ENCODE results near the gene HNRNPA0. TPM values are rescaled to one million over a fixed set of nuclear protein-coding genes. Genes with fewer than 3 reads are reported as not detected.

Gene HNRNPA0
- total RNA-seq, 1 experiment from 2014 or later, result 68.5 TPM

GRCh38 chr5:137695651-137696428 is 58.3 kb downstream of the HNRNPA0 start:
- peak overlapping the region in 2 of 3 experiments; percentile 17 to 76; a peak in 4 of 7 replicates for H3K27ac Mint-ChIP-seq
- H3K4me3 Mint-ChIP-seq, result no peak overlapping the region
- Histone ChIP-seq H3K23ac (ENCODE audit: insufficient read length, low read depth, low read length) (no peak overlapping the region), H3K4ac (ENCODE audit: low read depth, low read length) (no peak overlapping the region), H3K9me3 (ENCODE audit: control insufficient read depth, low read depth, low read length) (no peaks in the 10 kb centered on the region), H3K79me2 (ENCODE audit: insufficient read depth, low read length) (no peaks in the 10 kb centered on the region), H3K4me1 (ENCODE audit: insufficient read depth, low read length) (no peaks in the 10 kb centered on the region; the same call in 1 of the 2 replicates), H3K79me1 (ENCODE audit: insufficient read depth, low read depth, low read length, poor library complexity, severe bottlenecking) (no peaks in the 10 kb centered on the region), H4K91ac (ENCODE audit: insufficient read length, low read depth, low read length) (no peak overlapping the region), H3K27ac (ENCODE audit: insufficient read length, low read depth, low read length) (no peak overlapping the region), H2AK5ac (ENCODE audit: insufficient read length, low read length) (no peak overlapping the region), H3K18ac (ENCODE audit: insufficient read length, low read depth, low read length) (no peak overlapping the region), H4K8ac (replicated peaks; ENCODE audit: insufficient read length, low read depth, low read length) (no peak overlapping the region), H4K5ac (ENCODE audit: insufficient read length, low read depth, low read length) (no peak overlapping the region), H2BK15ac (ENCODE audit: low read depth, low read length) (no peak overlapping the region), H4K20me1 (ENCODE audit: control insufficient read depth, insufficient read depth, insufficient read length) (no peaks in the 10 kb centered on the region), H3T11ph (ENCODE audit: low read length) (no peak overlapping the region), H2BK120ac (ENCODE audit: low read depth, low read length, poor library complexity, severe bottlenecking) (no peak overlapping the region), H3K14ac (ENCODE audit: insufficient read depth, low read length) (no peak overlapping the region), H3K56ac (ENCODE audit: insufficient read length, low read depth, low read length) (no peak overlapping the region), H2BK5ac (ENCODE audit: insufficient read length, low read length) (no peak overlapping the region), H3K9ac (ENCODE audit: extremely low read depth, insufficient read length, low read length) (no peak overlapping the region), H3K23me2 (ENCODE audit: insufficient read length, low read depth, low read length, poor library complexity, severe bottlenecking) (no peaks in the 10 kb centered on the region), H2AFZ (ENCODE audit: low read length) (no peak overlapping the region), H2BK20ac (ENCODE audit: low read depth, low read length, poor library complexity, severe bottlenecking) (no peak overlapping the region), H3K27me3 (ENCODE audit: insufficient read depth, low read length) (no peaks in the 10 kb centered on the region), H3K4me2 (ENCODE audit: insufficient read depth, insufficient read length, low read length) (no peak overlapping the region), H2BK12ac (ENCODE audit: insufficient read length, low read depth, low read length) (no peak overlapping the region)
- peak; percentile 42; the same call in 2 of the 3 replicates for TF ChIP-seq CTCF (conservative IDR thresholded peaks at IDR 0.05)
- peak; percentile 31 for DNase-seq
- H3K36me3 Mint-ChIP-seq (ENCODE audit: insufficient read depth in 1 of 3, low read depth in 3 of 3), result peaks cover 4 to 28% (median 26%) of the 10 kb centered on the region in 3 experiments; a peak in 6 of 7 replicates
- H3K27me3 Mint-ChIP-seq (ENCODE audit: low read depth), result no peaks in the 10 kb centered on the region
- H3K9me3 Mint-ChIP-seq, result no peaks in the 10 kb centered on the region
- no CpG with 5 or more reads among the region's 4 CpGs for WGBS (ENCODE audit: extremely low coverage, insufficient read length, low lambda C conversion rate)
- H3K4me1 Mint-ChIP-seq, result peaks cover 10 to 22% of the 10 kb centered on the region in 2 experiments

Other genes starting within 250 kb of the HNRNPA0 start
- 11.8 and 12.8 TPM in 2 replicates for gene KLHL3, start 18.3 kb downstream of the HNRNPA0 start, total RNA-seq (2021)
- gene MYOT, start 113.5 kb upstream of the HNRNPA0 start, total RNA-seq (2021), result not detected in 2 replicates
- not detected in 2 replicates for gene PKD2L2, start 135.1 kb upstream of the HNRNPA0 start, total RNA-seq (2021)